HG03159 (cell line): Measurements from ENCODE around the gene ADIPOR2.

Experiments used
- ATAC-seq: cut with Tn5 transposase; IDR thresholded peaks from one replicate; pipeline ENCODE4 v1.9.1; 2021; ENCODE audit warnings: mild to moderate bottlenecking, moderate library complexity; ENCODE audit not compliant: unreplicated experiment

ADIPOR2 gene

DNA sequence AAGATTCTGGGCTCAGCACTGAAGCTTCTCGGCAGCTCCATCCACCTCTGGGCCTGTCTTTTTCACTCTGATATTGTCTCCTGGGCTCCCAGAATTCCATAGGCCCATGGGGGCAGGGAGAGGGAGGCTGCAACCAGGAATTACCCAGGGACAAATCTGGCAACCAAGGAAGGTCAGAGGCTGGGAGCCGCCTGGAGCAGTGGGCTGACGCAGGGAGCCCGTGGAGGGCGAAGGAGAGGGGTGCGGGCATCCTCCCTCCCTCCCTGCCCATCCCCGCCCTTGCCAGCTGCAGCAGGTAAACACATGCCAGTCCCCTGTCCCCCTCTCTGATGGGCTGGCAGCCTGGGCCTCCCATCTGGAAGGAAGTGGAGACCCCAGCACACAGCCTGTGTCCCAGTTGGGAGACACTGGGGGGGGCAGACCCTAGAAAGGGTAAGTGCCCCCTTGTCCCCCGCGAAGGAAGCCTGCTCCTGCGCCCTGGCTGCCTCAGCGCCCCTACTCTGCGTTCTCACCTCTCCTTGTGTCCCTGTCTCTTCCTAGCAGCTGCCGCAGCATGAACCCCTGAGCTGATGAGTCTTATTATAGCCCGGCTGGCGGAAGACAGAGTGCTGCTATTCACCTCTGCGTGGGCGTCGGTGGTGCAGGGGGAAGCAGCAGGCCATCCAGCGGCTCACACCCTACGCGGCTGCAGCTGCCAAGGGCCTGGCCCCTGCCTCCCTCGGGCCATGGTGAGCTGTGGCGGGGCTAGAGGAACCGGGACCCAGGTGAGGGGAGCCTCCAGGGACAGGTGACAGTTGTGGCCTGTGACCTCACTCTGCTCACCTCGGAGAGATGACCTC, 136.2 kb downstream of the ADIPOR2 start:
- no peak for ATAC-seq

DNA sequence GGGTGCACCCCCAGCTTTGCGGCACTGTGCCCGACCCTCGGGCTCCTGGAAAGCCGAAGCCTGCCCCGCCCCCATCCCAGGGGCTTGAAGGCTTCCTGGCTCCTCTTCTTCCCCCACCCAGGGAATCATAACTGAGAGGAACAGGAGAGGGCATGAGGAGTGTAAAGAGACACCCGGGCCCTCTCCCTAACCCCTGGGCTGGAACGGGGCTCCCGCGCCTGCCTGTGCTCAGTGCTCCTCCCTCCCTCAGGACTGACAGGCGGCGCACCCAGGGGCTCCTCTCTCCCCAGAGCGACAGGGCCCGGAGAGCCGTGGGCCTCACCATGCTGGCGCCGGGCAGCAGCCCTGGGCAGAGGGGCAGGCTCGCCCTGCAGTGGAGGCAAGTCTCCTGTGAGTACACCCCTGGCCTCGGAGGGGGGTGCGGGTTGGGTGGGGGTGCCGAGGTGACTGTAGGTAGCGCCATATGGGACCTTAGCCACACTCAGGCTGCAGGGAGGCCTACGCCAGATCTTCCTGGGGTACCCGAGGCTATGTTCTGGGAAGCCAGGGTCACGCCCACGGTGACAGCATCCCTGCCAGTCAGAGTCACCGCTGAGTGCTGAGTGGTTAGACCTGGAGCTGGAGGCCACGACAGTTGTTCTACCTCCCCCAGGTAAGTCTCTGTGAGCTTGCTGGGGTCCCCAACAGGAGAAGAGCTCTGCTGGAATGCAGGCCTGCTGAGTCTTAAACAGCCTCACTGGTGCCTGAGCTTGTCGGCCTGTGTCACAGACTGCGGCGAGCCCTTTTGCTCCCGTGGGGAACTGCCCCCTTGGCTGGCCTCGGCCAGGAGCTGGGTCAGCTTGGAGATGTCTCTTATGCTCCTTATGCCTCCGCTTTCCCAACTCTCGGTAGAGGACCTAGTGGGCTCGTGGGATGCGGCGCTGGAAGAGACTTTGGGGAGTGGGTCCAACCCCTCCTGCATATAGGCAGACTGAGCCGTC, 137.2 kb downstream of the ADIPOR2 start:
- no peak for ATAC-seq

DNA sequence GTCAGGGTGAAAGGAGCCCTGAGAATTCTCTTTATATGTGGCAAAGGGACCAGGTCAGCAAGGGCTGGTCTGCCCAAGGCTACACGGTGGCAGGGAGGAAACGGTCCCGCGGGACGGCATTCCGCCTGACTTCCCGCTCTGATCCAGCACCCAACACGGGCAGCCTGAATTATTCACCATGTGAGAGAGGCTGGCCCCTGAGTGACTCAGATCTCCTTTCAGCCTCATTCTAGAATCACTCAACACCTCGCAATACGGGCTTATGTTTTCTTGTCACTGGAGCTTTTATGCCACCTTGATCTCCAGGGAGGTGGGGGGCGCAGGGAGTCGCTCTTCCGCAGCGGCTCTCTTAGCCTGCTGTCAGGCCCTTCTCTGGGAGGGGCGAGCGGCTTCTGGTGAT, 138.0 kb downstream of the ADIPOR2 start:
- ATAC-seq: no peak

DNA sequence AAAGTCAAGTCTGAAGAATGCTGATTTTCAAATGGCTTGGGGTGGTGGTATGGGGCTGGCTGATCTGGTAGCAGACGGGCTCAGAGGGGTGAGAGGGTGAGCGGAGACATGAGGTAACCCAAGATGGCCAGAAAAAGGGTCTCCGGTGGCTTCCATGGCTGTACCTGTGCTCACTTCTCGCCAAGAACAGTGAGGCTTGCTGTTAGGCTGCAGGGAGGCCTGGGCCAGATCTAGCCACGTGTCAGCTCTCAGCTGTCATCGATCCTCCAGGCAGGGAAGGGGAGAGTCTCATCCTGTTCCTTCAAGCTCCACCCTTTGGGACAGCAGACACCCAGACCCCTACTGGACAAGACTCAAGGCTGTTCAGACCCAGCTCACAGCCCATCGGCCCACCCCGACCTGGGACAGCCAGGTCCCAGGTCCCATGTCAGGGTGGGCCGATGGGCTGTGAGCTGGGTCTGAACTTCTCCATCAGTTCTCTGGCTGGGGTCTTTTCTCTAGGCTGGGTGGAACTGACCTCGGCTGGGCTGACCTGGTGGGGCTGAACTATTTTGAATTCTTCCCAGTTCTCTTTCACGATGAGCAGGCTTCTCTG, 138.5 kb downstream of the ADIPOR2 start:
- ATAC-seq: no peak

DNA sequence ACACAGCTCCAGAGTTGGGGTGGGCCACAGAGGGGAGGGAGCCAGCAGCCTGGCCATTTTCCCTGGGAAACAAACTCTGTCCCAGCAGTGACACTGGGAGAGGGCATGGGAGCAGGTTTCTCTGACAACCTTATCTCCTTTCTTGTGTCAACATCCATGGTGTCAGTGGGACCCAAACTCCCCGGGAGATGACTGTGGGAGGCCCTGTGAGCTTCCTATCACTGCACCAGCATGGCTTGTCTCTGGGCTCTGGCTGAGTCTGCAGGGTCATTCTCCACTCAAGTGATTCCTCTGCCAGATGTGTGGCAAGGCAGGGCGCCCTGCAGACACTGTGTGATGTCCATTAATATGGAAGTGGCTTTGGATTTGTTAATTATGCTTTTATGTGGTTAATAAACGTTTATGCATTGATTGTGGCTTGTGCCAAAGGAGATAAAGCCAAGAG, 139.6 kb downstream of the ADIPOR2 start:
- no peak for ATAC-seq

DNA sequence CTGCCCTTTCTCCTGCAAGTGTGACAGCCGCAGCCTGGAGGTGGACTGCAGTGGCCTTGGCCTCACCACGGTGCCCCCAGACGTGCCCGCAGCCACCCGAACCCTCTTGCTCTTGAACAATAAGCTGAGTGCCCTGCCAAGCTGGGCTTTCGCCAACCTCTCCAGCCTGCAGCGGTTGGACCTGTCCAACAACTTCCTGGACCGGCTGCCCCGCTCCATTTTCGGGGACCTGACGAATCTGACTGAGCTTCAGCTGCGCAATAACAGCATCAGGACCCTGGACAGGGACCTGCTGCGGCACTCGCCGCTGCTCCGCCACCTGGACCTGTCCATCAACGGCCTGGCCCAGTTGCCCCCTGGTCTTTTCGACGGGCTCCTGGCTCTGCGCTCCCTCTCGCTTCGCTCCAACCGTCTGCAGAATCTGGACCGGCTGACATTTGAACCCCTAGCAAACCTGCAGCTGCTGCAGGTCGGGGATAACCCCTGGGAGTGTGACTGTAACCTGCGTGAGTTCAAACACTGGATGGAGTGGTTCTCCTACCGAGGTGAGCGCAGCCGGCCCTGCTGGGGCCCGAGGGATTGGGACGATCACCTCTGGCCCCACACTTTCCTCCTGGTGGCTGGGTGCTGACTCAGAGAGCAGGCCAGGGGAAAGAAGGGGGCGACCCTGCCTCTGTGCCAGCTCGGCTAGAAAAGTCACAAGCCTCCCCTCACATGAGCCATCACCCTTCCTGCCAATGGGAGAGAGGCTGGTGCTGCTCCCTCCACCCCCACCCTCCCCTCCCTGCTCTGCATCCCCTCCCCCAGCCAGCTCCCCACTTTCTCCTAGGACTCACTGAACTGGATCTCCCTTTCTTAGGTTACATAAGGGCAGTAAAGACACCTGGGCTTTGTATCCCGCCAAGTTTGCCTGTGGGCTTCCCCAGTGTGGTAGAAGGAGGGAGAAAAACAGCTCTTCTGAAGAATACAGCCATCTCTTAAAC, 140.4 kb downstream of the ADIPOR2 start:
- ATAC-seq: no peak

DNA sequence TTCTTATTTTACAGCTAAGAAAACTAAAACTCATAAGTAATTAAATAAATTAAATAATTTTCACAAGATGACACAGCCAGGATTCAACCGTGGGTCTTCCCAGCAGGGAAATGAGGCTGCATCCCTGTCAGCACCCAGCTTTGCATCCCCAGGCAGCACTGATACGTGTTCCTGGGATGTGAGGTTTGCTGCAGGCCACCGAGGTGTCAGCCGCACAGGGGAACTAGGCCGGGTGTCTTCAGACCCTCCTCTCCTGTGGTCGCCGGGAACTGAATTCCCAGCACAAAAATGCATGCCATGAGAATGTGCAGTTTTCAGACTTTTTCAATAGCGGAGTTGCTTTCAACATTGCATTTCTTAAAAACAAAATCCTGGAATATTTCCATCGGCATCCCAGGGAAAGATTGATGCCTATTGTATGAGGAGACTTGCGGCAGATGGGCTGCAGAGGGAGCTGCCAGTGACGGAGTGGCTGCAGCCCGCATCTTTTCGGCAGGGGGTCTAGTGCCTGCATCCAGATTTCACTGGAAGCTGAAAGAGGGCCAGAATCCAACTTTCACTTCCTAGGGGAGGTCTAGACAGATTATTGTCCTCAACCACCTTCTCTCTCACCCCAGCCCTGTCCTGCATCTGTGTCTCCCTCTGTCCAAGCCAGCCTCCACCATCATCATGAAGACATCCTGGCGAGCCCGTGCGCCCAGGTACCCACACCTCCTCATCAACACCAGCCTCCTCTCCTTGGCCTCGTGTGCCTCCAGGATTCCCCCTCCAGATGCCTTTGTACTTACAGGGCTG, 142.1 kb downstream of the ADIPOR2 start:
- no peak for ATAC-seq

DNA sequence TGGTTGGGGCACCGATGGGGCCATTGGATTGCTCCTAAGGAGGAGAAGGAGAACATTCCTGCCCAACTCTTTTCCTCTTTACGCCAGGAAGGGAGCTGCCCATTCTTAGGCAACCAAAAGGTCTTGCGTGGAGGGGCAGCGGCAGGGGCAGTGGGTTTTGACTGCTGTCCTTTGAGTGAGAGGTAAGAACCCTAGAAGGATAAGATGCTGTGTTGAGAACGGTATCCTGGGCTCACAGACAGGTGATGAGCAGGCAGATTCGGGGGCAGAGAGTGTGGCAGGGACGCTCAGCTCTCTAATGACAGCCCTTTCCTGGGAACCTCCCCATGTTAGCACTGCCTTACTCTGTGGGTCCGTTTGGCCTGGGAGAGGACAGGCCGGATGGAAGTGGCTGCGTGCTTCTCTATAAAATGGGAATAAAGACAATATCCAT, 142.7 kb downstream of the ADIPOR2 start:
- ATAC-seq: no peak

DNA sequence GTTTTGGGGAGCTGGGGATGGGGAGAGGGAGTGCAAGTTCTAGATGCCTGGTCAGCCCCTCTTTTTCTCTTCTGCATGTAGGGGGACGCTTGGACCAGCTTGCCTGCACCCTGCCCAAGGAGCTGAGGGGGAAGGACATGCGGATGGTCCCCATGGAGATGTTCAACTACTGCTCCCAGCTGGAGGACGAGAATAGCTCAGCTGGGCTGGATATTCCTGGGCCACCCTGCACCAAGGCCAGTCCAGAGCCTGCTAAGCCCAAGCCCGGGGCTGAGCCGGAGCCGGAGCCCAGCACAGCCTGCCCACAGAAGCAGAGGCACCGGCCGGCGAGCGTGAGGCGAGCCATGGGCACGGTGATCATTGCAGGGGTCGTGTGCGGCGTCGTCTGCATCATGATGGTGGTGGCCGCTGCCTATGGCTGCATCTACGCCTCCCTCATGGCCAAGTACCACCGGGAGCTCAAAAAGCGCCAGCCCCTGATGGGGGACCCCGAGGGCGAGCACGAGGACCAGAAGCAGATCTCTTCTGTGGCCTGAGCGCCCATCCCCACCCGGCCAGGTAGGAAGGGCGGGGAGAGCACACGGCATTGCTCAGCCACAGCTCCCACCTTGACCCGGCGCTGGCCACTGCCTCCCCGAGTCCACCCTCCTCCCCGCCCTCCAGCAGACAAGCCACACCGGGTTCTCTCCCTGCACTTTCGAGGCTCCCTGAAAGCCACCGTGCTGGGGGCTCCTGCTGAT, 143.5 kb downstream of the ADIPOR2 start:
- ATAC-seq: no peak

DNA sequence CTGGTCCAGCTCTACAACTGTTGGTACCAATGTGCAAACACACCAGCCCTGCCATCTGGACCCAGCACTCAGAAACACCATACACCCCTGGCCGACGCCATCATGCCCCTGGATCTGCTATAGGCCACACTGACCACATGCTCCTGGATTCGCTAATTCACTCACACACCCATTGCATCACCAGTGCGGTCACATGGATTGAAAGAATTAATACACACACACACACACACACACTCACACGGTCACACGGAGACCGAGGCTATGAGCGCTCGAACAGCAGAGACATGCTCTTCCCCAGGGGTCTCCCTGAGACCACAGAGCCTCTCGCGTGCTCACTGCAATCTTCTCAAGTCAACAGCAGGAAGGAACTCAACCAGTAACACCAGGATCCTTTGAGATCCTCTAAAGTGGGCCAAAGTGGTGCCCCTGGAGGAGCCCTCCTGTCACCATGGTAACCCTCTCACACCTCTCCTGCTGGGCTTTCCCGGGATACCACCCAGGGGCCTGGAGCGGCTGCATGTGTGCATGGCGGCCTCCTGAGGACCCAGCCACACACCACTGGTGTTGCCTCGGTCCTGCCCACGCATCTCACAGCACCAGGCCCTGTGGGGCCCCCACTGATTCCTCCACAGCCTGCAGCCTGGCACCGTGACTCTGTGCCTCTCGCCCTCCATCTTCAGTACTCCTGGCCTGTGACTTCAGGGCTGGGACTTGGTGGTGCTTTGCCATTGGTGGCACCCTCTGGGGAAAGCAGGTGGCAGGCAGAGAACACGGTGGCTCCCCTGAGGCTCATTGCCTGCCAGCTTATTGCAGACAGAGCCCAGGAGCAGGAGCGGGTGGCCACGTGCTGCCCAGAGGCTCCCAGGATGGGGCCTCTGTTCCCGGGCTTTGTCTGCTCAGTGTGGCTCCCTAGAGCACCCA, 144.6 kb downstream of the ADIPOR2 start:
- no peak for ATAC-seq

DNA sequence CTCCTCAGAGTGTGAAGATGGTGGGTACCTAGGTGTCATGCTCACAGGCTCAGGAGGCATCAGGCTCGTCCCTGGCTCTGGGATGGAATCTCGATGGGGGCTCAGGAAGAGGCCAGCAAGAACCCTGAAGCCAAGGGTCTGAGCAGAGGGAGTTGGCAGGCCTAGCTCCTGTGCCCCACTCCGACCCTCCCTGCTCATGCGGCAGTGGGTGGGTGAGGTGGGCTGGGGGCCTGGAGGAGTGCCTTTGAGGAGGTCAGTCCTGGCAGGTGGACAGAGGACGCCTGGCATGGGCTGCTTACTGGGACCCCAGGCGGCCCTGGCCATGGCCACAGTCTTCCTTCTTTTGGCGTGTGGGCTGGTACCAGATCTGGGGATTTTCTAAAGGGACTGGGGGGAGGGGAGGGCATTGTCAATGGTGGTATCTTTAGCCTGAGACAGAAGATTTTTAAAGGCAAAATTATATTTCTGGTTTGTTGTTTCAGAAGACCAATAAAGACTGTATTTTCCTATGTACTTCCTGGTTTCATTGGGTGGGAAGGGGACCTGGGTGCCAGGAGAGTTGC, 145.5 kb downstream of the ADIPOR2 start:
- ATAC-seq: no peak

DNA sequence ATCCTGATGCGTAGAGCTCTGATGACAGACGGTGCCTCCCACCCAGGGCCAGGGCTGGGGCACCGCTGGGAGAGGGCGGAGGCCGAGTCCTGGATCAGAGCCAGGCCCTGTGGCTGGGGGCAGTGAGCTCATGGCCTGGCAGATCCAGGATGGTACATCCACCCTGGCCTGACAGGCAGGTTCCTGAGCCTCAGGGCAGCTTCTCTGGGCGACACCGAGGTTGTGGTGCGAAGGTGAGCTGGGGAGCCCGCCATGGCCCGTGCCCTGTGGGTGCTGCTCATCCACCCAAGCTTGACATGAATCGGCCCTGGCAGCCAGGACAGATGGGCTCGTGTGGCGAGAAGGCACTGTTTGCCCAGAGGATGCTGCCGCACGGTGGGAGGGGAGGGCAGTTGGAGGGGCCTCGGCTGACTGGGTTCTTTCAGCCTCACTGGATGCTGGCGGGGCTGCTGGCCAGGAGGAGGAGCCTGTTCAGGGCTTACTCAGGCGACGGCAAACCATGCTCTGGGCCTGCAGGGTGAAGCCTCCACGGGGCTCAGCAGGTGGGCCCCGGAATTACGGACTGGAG, 146.1 kb downstream of the ADIPOR2 start:
- no peak for ATAC-seq

DNA sequence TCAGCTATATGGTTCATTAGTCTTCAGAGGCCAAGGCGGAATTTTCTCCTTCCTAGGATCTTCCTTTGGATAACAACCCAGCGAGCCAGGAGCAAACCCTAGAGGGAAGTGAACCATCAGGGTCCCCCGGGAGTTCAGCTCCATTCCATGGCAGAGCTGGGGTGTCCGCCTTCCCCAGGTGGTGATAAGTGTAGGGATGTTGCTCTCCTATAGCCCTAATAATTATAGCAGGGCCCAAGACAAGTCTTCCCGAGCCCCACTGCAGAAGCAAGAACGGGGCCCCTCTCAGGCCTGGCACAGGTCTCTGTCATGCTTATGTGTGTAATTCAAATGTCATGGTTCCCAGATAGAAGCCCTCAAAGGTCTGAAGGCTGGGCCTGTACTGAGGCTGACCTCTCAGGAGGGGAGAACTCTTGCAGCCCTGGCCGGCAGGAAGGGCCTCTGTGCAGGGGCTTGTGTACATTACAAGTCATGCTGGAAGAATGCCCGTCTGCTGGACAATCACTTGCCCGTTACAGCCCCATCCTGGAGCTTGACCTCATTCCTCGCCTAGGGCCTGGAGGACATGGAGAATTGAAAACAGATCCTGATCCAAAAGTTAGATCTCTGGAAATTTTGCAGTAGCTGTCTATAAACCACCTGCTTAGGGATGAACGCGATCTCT, 146.8 kb downstream of the ADIPOR2 start:
- no peak for ATAC-seq
